ENCODE data around the gene RAPGEF4. TPM values are rescaled to one million over a fixed set of nuclear protein-coding genes. Genes with fewer than 3 reads are reported as not detected.

Gene RAPGEF4
- total and polyA plus RNA-seq, 4 donors = 6.4 to 33.5 (median 8.6) TPM

DNA sequence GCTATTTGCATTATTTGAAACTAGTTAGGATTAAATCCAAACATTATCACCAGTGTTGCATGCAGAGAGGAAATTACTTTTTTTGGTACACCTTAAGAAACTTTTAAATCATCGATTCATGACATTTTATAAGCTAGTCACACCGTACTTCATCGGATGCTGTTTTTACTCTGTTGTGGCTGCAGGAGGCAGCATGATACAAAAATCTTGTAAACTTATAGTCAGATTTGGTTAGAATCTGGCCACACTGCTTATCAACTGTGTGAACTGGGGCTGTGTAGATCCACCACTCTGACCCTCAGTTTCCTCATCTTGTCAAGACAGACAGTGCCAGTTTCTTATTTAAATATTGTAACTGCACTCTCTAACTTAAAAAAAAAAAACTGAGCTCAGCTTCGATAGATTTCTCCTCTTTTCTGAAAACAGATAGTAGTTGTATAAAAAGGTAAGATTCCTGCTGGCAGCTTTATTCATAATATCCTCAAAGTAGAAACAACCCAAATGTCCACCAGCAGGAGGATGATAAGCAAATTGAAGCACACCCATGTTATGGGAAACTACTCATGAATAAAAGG is 77.8 kb downstream of the RAPGEF4 start:
- ATAC-seq (ENCODE audit: insufficient read depth, low FRiP score) = no peak
- WGBS, 2 donors = 45 to 52% methylated on average over 4 of the region's 4 CpGs
- no peaks in the 10 kb centered on the region for H3K4me1 ChIP-seq (ENCODE audit: control insufficient read depth in 5 of 5, insufficient read depth in 5 of 5, low read length in 5 of 5)
- peak; percentile 23 for TF ChIP-seq CTCF (IDR thresholded peaks at IDR 0.05; ENCODE audit: control extremely low read depth, extremely low read depth)
- H3K36me3 ChIP-seq (ENCODE audit: control insufficient read depth in 4 of 4, insufficient read depth in 4 of 4, low read length in 4 of 4) = no peaks in the 10 kb centered on the region
- no peak overlapping the region for H3K4me3 ChIP-seq
- H3K9me3 ChIP-seq (ENCODE audit: control insufficient read depth in 4 of 4, insufficient read depth in 3 of 4, low read length in 3 of 4) = no peaks in the 10 kb centered on the region
- no peak overlapping the region for H3K9ac ChIP-seq (ENCODE audit: insufficient read depth in 1 of 2, low read length in 2 of 2)
- DNase-seq = peak in 2 of 3 donors; percentile 40 to 51
- H3K27me3 ChIP-seq (ENCODE audit: control insufficient read depth in 3 of 3, insufficient read depth in 3 of 3, low read length in 2 of 3) = peaks cover 0 to 4% (median 0%) of the 10 kb centered on the region in 3 donors
- H3K27ac ChIP-seq (ENCODE audit: low read depth in 1 of 2, low read length in 1 of 2) = no peak overlapping the region

DNA sequence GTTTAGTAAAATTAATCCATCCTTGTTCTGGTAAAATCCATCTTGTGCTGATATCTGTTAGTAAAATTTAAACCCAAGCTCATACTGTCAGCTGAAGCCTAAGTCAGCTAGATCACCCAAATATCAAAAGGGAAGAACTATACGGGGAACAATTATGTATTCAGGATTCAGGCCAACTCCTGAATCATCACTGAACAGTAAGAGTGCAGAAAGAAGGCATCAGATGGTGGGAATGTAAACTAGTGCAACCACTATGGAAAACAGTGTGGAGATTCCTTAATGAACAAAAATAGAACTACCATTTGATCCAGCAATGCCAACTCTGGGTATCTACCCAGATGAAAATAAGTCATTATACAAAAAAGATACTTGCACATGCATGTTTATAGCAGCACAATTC is 81.8 kb downstream of the RAPGEF4 start:
- no peaks in the 10 kb centered on the region for H3K27me3 ChIP-seq (ENCODE audit: control insufficient read depth in 3 of 3, insufficient read depth in 3 of 3, low read length in 2 of 3)
- WGBS, 2 donors = 39 to 55% methylated on average over 1 of the region's 1 CpG

GRCh38 chr2:172819943-172820342 is 84.3 kb downstream of the RAPGEF4 start:
- H3K27ac ChIP-seq (ENCODE audit: low read depth in 1 of 2, low read length in 1 of 2) = no peak overlapping the region
- DNase-seq = no peak
- TF ChIP-seq CTCF (IDR thresholded peaks at IDR 0.05; ENCODE audit: control extremely low read depth, extremely low read depth) = no peak
- no peaks in the 10 kb centered on the region for H3K27me3 ChIP-seq (ENCODE audit: control insufficient read depth in 3 of 3, insufficient read depth in 3 of 3, low read length in 2 of 3)
- ATAC-seq (ENCODE audit: insufficient read depth, low FRiP score) = no peak
- H3K4me1 ChIP-seq (ENCODE audit: control insufficient read depth in 5 of 5, insufficient read depth in 5 of 5, low read length in 5 of 5) = peaks cover 0 to 4% (median 0%) of the 10 kb centered on the region in 5 donors
- H3K9ac ChIP-seq (ENCODE audit: insufficient read depth in 1 of 2, low read length in 2 of 2) = no peak overlapping the region
- H3K36me3 ChIP-seq (ENCODE audit: control insufficient read depth in 4 of 4, insufficient read depth in 4 of 4, low read length in 4 of 4) = no peaks in the 10 kb centered on the region
- H3K4me3 ChIP-seq = no peak overlapping the region
- H3K9me3 ChIP-seq (ENCODE audit: control insufficient read depth in 4 of 4, insufficient read depth in 3 of 4, low read length in 3 of 4) = no peaks in the 10 kb centered on the region

More for the DNA sequence above, 81.8 kb downstream of the RAPGEF4 start:
- TF ChIP-seq CTCF (IDR thresholded peaks at IDR 0.05; ENCODE audit: control extremely low read depth, extremely low read depth) = no peak
- Histone ChIP-seq H3K27ac (ENCODE audit: low read depth in 1 of 2, low read length in 1 of 2) (no peak overlapping the region), H3K4me1 (ENCODE audit: control insufficient read depth in 5 of 5, insufficient read depth in 5 of 5, low read length in 5 of 5) (peaks cover 0 to 4% (median 0%) of the 10 kb centered on the region in 5 donors), H3K9me3 (ENCODE audit: control insufficient read depth in 4 of 4, insufficient read depth in 3 of 4, low read length in 3 of 4) (no peaks in the 10 kb centered on the region), H3K9ac (ENCODE audit: insufficient read depth in 1 of 2, low read length in 2 of 2) (no peak overlapping the region), H3K36me3 (ENCODE audit: control insufficient read depth in 4 of 4, insufficient read depth in 4 of 4, low read length in 4 of 4) (no peaks in the 10 kb centered on the region), H3K4me3 (no peak overlapping the region)
- ATAC-seq (ENCODE audit: insufficient read depth, low FRiP score) (no peak), DNase-seq (no peak)
